ENCODE measurements around the gene EZH2. TPM values are rescaled to one million over a fixed set of nuclear protein-coding genes. Genes with fewer than 3 reads are reported as not detected.

Gene EZH2
- total and polyA plus RNA-seq, 2 of the 4 experiments (the other 2 are of a cell fraction): 13.1 to 19.8 TPM

DNA sequence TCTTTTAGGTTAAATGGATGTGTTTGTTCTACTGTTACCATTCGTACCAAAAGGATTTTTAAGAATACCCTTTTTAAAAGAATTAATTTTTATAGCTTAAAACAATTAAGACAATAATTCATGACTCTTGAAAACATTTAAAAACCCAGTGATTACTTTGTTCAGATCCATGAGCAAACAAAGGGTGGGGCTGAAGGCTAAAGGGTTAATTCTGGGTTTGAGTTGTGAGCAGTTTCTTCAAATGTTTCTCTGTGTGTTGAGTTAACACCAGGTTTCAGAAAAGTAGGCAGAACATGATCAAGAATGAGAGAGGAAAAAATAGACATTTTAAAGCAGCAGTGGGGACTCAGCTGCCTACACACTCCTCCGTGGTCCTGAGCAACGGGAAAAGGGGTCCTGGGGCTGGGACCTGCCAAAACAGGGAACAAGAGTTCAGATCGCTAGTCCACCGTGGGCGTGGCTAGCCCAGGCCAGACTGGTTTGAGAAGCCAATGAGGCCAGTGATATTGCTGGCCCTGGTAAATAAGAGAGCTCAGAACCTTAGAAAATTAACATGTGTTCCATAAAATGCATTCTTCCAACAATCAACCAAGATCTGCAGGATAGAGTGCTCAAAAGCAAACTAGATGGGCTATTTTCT is 14.9 kb upstream of the EZH2 start:
- Histone ChIP-seq H3K27ac (ENCODE audit: insufficient read depth, low read length) (no peak overlapping the region), H3K14ac (replicated peaks; ENCODE audit: low read depth, low read length) (no peak overlapping the region), H3K18ac (ENCODE audit: low read depth, low read length) (no peak overlapping the region), H3K9me1 (ENCODE audit: insufficient read depth, low read length) (no peaks in the 10 kb centered on the region), H3K9ac (ENCODE audit: low read depth, low read length) (no peak overlapping the region), H2AK9ac (replicated peaks; ENCODE audit: low read depth, low read length, poor library complexity) (peak overlapping the region; percentile 73), H2BK5ac (ENCODE audit: low read depth, low read length, poor library complexity, severe bottlenecking) (no peak overlapping the region), H4K20me1 (ENCODE audit: insufficient read depth, low read length) (no peaks in the 10 kb centered on the region), H3K9me3 (ENCODE audit: control insufficient read depth, insufficient read depth, low read length) (no peaks in the 10 kb centered on the region), H2AFZ (replicated peaks; ENCODE audit: low read length, poor library complexity) (peak overlapping the region; percentile 75), H2BK120ac (ENCODE audit: low read depth, low read length) (no peak overlapping the region), H2BK15ac (ENCODE audit: low read depth, low read length) (no peak overlapping the region), H3K27me3 (ENCODE audit: control insufficient read depth, insufficient read depth, low read length) (peaks cover 10% of the 10 kb centered on the region), H3K4me2 (ENCODE audit: low read depth, low read length) (no peak overlapping the region), H4K5ac (ENCODE audit: low read depth, low read length) (no peak overlapping the region), H2AK5ac (ENCODE audit: low read depth, low read length) (no peak overlapping the region), H3K36me3 (ENCODE audit: control insufficient read depth, insufficient read depth, low read length) (no peaks in the 10 kb centered on the region), H3K56ac (ENCODE audit: extremely low read depth, insufficient read depth, low read length) (no peak overlapping the region), H4K91ac (ENCODE audit: insufficient read depth, low read depth, low read length) (no peak overlapping the region), H4K8ac (ENCODE audit: low read depth in 2 of 2, low read length in 2 of 2) (no peak overlapping the region), H3K4me3 (ENCODE audit: insufficient read depth, low read depth, low read length) (no peak overlapping the region), H3K23ac (ENCODE audit: low read depth, low read length) (no peak overlapping the region), H2BK20ac (ENCODE audit: low read depth, low read length) (no peak overlapping the region), H3K4me1 (ENCODE audit: control insufficient read depth, insufficient read depth, low read length) (no peaks in the 10 kb centered on the region; the same call in 1 of the 2 replicates), H3K79me1 (ENCODE audit: low read depth in 1 of 2, low read length in 2 of 2) (no peaks in the 10 kb centered on the region), H3K4ac (ENCODE audit: low read depth, low read length) (no peak overlapping the region)
- TF ChIP-seq RFX5 (IDR thresholded peaks at IDR 0.05; ENCODE audit: low read depth, low read length) (no peak), MXI1 (IDR thresholded peaks at IDR 0.05; ENCODE audit: borderline replicate concordance, low read depth, low read length) (no peak), RCOR1 (IDR thresholded peaks at IDR 0.05; ENCODE audit: insufficient replicate concordance, low read length) (no peak), SMC3 (IDR thresholded peaks at IDR 0.05; ENCODE audit: low read depth, low read length) (no peak), MAZ (IDR thresholded peaks at IDR 0.05; ENCODE audit: borderline replicate concordance, low read depth, low read length) (no peak), NFE2L2 (IDR thresholded peaks at IDR 0.05; ENCODE audit: low read depth, low read length) (no peak), CHD1 (IDR thresholded peaks at IDR 0.05; ENCODE audit: low read depth, low read length) (no peak), BHLHE40 (IDR thresholded peaks at IDR 0.05; ENCODE audit: low read depth, low read length) (no peak), FOS (IDR thresholded peaks at IDR 0.05; ENCODE audit: low read depth, low read length) (no peak), POLR2A (IDR thresholded peaks at IDR 0.05; ENCODE audit: low read depth, low read length) (no peak), RAD21 (IDR thresholded peaks at IDR 0.05; ENCODE audit: low read length) (no peak)
- TF ChIP-seq, protein P1, sequence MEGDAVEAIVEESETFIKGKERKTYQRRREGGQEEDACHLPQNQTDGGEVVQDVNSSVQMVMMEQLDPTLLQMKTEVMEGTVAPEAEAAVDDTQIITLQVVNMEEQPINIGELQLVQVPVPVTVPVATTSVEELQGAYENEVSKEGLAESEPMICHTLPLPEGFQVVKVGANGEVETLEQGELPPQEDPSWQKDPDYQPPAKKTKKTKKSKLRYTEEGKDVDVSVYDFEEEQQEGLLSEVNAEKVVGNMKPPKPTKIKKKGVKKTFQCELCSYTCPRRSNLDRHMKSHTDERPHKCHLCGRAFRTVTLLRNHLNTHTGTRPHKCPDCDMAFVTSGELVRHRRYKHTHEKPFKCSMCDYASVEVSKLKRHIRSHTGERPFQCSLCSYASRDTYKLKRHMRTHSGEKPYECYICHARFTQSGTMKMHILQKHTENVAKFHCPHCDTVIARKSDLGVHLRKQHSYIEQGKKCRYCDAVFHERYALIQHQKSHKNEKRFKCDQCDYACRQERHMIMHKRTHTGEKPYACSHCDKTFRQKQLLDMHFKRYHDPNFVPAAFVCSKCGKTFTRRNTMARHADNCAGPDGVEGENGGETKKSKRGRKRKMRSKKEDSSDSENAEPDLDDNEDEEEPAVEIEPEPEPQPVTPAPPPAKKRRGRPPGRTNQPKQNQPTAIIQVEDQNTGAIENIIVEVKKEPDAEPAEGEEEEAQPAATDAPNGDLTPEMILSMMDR (conservative IDR thresholded peaks at IDR 0.05; ENCODE audit: low read depth, low read length): no peak
- TF ChIP-seq, protein P2, sequence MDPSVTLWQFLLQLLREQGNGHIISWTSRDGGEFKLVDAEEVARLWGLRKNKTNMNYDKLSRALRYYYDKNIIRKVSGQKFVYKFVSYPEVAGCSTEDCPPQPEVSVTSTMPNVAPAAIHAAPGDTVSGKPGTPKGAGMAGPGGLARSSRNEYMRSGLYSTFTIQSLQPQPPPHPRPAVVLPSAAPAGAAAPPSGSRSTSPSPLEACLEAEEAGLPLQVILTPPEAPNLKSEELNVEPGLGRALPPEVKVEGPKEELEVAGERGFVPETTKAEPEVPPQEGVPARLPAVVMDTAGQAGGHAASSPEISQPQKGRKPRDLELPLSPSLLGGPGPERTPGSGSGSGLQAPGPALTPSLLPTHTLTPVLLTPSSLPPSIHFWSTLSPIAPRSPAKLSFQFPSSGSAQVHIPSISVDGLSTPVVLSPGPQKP (IDR thresholded peaks at IDR 0.05; ENCODE audit: borderline replicate concordance, low read depth, low read length): no peak
- in situ Hi-C loops (cut with MboI; ENCODE audit: low sequenced_read_pairs): no loop called here
- dilution Hi-C loops (cut with HindIII; ENCODE audit: low sequenced_read_pairs, unreplicated experiment): no loop called here
- ChIA-PET POLR2A (ENCODE audit: unreplicated experiment) (interaction anchor here (0.6 kb wide), 1 partner anchor 18 kb away, joined by 3 read pairs; no protein-coding TSS in a partner anchor), CTCF (no interaction called here)
- no TSS peak for BruUV-seq (replicated peaks)
- no peak for DNase-seq
- no peak for ATAC-seq (ENCODE audit: low read depth)
- WGBS, 2 experiments (ENCODE audit: extremely low coverage in 2 of 2, insufficient read length in 1 of 2): 30% methylated on average over 2 of the region's 6 CpGs; no CpG with 5 or more reads in 1 of the 2 experiments
- intact Hi-C loops (cut with micrococcal nuclease): no loop called here
